K562 treated with DMSO at 1 percent for 48 hours (cell line): ENCODE measurements around the gene RBM42. TPM values are rescaled to one million over a fixed set of nuclear protein-coding genes. Genes with fewer than 3 reads are reported as not detected.

Experiments
- total RNA-seq: library from RNA; unstranded; fragments of 300-600 nt; gene quantifications from 2 replicates; pipeline ENCODE4 v1.2.3, GENCODE V29; 2022; ENCODE audit warnings: low replicate concordance; ENCODE audit errors: extremely low read depth

RBM42 gene, protein sequence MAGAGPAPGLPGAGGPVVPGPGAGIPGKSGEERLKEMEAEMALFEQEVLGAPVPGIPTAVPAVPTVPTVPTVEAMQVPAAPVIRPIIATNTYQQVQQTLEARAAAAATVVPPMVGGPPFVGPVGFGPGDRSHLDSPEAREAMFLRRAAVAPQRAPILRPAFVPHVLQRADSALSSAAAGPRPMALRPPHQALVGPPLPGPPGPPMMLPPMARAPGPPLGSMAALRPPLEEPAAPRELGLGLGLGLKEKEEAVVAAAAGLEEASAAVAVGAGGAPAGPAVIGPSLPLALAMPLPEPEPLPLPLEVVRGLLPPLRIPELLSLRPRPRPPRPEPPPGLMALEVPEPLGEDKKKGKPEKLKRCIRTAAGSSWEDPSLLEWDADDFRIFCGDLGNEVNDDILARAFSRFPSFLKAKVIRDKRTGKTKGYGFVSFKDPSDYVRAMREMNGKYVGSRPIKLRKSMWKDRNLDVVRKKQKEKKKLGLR
- not detected in 2 replicates for total RNA-seq

DNA sequence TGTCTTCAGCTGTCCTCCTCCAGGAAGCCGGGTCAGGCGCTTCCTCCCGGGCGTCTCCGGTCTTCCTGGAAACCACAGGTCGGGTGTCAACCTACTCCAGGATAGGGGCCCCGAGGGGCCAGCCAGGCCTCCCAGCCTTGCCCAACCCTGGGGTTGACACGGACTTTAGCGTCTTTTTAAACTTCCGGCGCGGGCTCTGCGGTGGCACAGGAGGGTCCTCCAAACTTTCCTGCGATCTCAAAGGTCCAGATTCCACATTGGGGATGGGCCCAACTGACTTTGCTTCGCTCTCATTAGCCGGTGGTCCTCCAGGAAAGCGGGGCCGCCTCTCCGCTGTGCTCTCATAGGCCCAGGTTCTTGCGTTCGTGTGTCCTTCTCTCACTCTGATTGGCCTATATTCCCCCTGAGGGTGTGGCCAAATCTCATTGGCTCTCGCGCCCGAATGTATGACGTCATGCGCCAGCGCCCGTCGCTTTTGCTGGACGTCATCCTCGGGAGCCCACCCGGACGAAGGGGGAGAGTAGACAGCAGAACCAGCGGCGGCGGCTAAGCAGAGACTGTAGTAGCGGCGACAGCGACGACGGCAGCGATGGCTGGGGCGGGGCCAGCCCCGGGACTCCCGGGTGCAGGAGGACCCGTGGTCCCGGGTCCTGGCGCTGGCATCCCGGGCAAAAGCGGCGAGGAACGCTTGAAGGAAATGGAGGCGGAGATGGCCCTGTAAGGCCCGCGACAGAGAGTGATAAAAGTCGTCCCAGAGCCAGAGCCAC lies at the start of gene RBM42:
Gene RBM42 (plus strand): TSS at position 472 of the 767 bp plus-strand sequence. CDS start 118 bp downstream, at position 590.

DNA sequence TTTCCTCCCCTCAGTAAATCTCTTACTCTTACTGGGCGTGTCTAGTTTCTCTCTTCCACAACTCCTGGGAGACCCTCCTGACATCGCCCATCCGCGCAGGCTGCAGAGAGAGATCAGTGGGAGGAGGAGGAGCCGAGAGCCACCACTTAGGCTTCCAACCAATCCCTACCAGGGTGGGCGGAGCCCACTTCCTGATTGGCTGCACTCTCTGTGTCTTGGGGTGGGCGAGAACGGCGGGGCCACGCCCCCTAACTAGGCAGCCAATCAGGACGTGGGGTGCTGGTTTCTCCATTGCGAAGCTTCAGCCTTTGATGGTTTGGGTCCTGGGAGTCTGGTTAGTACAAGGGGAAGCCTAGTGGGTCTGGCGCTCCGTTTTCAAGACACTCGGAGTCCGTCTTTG lies 43.0 kb upstream of the RBM42 start, which contains the start of gene PMIS2:
Gene PMIS2 (plus strand): TSS at position 326 of the 400 bp plus-strand sequence. CDS start 87 bp downstream, outside the sequence.

DNA sequence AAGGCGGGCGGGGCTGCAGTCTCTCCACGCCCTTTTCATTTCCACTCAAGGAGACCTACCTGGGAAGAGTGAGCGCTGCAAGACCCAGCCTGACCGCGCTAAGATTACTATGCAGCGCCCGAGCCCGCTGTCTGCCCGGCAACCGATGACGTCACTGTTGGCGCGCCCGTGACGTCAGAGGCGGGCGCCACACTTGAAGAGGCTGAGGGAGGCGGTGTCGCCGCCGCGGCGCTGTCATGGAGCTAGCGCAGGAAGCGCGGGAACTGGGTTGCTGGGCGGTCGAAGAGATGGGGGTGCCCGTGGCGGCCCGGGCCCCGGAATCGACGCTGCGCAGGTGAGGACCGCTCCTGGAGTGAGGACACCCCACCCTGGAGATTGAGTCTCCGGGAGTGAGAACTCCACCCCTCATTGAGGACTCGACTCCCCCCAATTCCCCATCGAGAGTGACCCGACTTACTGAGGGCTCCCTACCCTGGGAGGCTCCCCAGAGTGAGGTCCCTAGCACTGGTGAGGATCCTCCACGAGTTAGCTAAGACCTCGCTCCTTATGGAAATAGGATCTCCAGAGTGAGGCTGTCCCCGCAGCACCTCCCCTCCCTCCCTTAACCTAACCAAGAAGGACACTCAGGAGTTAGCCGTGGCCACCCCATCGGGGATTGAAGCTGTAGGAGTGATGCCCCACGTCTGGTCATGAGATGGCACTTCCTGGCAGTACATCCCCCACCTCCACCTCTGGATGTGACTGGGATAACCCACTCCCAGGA lies 16.1 kb upstream of the RBM42 start, which contains the start of gene HAUS5:
Gene HAUS5 (plus strand): TSS at position 177 of the 763 bp plus-strand sequence. CDS start 60 bp downstream, at position 237.

DNA sequence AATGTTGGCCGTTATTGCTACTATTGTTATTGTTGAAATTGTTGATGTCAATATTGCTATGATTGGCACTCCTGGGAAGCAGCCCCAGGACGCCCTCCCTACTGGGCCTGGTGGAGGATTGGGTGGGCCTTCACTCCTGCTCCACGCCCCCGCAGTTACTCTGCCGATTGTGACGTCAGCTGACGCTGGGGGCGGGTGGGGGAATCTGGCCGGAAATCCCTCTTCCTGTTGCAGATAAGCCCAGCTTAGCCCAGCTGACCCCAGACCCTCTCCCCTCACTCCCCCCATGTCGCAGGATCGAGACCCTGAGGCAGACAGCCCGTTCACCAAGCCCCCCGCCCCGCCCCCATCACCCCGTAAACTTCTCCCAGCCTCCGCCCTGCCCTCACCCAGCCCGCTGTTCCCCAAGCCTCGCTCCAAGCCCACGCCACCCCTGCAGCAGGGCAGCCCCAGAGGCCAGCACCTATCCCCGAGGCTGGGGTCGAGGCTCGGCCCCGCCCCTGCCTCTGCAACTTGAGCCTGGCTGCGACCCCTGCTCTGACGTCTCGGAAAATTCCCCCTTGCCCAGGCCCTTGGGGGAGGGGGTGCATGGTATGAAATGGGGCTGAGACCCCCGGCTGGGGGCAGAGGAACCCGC lies 12.8 kb downstream of the RBM42 start, which contains the start of gene ETV2:
Gene ETV2 (plus strand): TSS at position 231 of the 637 bp plus-strand sequence. CDS start 716 bp downstream, outside the sequence.

DNA sequence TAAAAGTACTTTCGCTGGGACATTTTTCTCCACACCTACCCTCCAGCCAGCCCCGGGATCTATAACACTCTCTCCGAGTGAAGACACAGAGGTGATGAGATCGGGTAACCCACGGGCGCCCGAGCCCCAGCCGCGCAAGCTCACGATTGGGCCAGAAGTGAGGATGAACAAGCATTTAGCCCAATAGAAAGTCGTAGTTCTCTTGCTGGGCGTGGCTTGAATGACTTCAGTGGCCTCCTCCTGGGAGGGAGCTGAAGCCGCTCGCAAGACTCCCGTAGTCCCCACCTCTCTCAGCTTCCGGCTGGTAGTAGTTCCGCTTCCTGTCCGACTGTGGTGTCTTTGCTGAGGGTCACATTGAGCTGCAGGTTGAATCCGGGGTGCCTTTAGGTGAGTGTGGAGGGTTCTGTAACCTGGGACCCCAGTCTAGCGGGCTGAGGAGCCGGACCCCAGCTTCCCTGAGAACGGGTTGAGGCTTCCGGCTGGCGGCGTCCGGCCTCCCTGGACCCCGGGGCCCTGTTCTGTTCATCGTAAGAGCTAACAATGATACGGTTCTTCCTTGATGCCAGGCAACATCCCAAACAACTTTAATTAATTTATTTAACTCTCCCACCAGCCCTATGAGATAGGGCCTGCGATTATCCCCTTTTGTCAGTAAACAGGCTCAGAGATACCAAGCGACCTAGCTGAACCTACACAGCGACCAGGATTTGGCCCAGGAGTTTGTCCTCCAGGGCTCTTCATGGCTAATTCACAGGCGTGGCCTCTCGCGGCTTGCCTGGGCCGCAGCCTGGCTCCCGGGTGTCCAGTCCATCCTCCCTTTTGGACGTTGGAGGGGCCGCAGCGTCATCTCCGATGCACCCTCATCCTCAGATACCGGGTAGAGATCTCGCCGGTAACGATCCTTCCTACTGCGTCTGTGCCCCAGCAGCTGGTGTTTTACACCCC lies 19.5 kb downstream of the RBM42 start, which contains the start of gene COX6B1:
Gene COX6B1 (plus strand): TSS at position 307 of the 945 bp plus-strand sequence. CDS start 2,921 bp downstream, outside the sequence.

DNA sequence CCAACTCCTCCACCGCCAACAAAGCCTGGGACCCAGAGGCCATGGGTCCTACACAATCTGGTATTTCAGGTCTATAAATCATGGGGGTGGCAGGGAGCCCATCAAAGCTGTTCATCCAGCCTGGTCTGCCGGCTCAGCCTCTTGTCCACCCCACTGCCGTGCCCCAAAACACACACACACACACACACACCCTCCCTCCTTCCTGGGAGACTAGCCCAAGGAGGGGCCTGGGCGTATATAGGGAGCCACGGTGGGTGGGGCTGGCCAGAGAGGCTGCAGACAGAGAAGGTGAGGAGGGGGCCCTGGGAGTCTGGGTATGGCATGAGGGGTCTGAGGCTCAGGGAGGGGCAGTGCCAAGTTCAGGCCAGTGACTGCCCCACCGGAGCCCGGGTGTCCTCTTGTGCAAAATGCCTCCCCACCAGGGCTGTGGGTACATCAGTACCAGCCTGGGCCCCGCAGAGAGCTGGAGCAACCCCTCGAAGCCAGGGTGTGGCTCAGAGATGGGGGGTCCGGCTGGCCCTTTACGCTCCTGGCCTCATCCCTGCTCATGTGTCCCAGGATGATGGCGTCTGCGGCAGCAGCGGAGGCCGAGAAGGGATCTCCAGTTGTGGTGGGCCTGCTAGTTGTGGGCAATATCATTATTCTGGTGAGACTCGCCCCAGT lies 37.5 kb downstream of the RBM42 start, which contains the start of gene UPK1A:
Gene UPK1A (plus strand): TSS at position 267 of the 663 bp plus-strand sequence. CDS start 296 bp downstream, at position 563.

Other genes with a start within 250 kb of the RBM42 start
- not detected in 2 replicates for gene FFAR2, start 180.8 kb upstream of the RBM42 start, total RNA-seq
- not detected in 2 replicates for gene KRTDAP, start 138.6 kb upstream of the RBM42 start, total RNA-seq
- gene DMKN, start 115.4 kb upstream of the RBM42 start, total RNA-seq, result not detected in 2 replicates
- gene SBSN, start 100.7 kb upstream of the RBM42 start, total RNA-seq, result not detected in 2 replicates
- not detected in 2 replicates for gene GAPDHS, start 95.6 kb upstream of the RBM42 start, total RNA-seq
- gene TMEM147, start 83.4 kb upstream of the RBM42 start, total RNA-seq, result not detected in 2 replicates
- gene ATP4A, start 65.4 kb upstream of the RBM42 start, total RNA-seq, result not detected in 2 replicates
- not detected in 2 replicates for gene PMIS2, start 42.9 kb upstream of the RBM42 start, total RNA-seq
- gene HAUS5, start 16.3 kb upstream of the RBM42 start, total RNA-seq, result not detected in 2 replicates
- not detected in 2 replicates for gene ETV2, start 12.7 kb downstream of the RBM42 start, total RNA-seq
- not detected in 2 replicates for gene COX6B1, start 19.3 kb downstream of the RBM42 start, total RNA-seq
- not detected in 2 replicates for gene UPK1A, start 37.5 kb downstream of the RBM42 start, total RNA-seq
- not detected in 2 replicates for gene ZBTB32, start 75.5 kb downstream of the RBM42 start, total RNA-seq
- gene KMT2B, start 89.0 kb downstream of the RBM42 start, total RNA-seq, result 67.8 TPM in 1 of 2 replicates, not detected in the other
- gene IGFLR1, start 113.4 kb downstream of the RBM42 start, total RNA-seq, result not detected in 2 replicates
- not detected in 2 replicates for gene U2AF1L4, start 116.4 kb downstream of the RBM42 start, total RNA-seq
- not detected in 2 replicates for gene PSENEN, start 116.6 kb downstream of the RBM42 start, total RNA-seq
- gene LIN37, start 119.5 kb downstream of the RBM42 start, total RNA-seq, result not detected in 2 replicates
- gene HSPB6, start 128.0 kb downstream of the RBM42 start, total RNA-seq, result not detected in 2 replicates
- gene PROSER3, start 129.1 kb downstream of the RBM42 start, total RNA-seq, result not detected in 2 replicates
- gene ARHGAP33, start 146.5 kb downstream of the RBM42 start, total RNA-seq, result not detected in 2 replicates
- gene PRODH2, start 183.8 kb downstream of the RBM42 start, total RNA-seq, result not detected in 2 replicates
- not detected in 2 replicates for gene NPHS1, start 223.5 kb downstream of the RBM42 start, total RNA-seq
- gene KIRREL2, start 227.9 kb downstream of the RBM42 start, total RNA-seq, result not detected in 2 replicates
- gene APLP1, start 239.5 kb downstream of the RBM42 start, total RNA-seq, result not detected in 2 replicates